KBM-7 (cell line): Measurements from ENCODE around the gene SORL1.
A peak's percentile ranks its signal among the peaks of the same experiment; 100 is the strongest.
"Not testable (repeated sequence)": the region's sequence is repeated elsewhere in the genome, so short reads cannot be mapped to it uniquely, and the experiment has no call there.

ENCODE experiments used
- DNase-seq: peaks from one replicate; pipeline ENCODE4 v3.0.0-alpha.2; 2015
- in situ Hi-C: fragments of 300-500 bp; cut with MboI; formaldehyde crosslinking; loops from 2 replicates; pipeline ENCODE4 v1.14.3; 2020; ENCODE audit warnings: low sequenced_read_pairs, low pct_unique_long_range_greater_than_20kb, mixed read lengths

The SORL1 gene

DNA sequence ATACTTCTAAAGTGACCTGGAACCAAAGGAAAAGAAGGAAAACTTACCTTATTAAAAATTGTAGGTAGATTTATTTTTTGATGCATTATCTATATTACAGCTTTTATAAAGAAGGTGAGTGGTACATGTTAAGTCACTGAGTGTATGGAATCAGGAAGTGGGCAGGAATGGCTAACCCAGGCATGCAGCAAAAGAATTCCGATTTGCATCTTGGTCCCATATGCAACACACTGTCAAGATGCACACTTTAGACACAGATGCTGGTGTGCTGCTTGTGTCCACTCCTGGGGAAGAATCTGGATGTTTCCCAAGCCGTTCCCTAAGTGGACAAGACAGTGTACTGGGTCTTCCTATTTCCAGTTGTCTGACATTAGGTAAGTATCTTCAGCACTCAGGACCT, 100.5 kb downstream of the SORL1 start:
- in situ Hi-C loops, result no loop called here
- DNase-seq, result no peak

DNA sequence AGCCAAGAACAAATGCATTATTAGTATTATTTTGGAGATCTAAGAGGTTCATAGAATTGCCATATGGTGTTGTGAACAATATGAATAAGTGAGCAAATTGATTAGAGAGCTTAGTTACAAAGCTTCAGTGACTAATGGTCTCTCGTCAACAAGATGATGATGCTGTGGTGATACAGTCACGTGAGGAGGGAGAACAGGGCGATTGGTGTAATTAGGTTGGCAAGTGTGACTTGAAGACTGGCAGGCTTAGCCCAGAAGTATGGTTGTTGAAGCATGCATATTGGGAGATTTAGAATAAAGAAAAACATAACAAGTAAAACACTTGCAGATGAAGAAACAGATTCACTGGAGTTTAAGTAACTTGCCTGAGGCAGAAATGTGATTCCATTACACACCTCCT, 101.3 kb downstream of the SORL1 start:
- DNase-seq, result no peak
- in situ Hi-C loops, result no loop called here

DNA sequence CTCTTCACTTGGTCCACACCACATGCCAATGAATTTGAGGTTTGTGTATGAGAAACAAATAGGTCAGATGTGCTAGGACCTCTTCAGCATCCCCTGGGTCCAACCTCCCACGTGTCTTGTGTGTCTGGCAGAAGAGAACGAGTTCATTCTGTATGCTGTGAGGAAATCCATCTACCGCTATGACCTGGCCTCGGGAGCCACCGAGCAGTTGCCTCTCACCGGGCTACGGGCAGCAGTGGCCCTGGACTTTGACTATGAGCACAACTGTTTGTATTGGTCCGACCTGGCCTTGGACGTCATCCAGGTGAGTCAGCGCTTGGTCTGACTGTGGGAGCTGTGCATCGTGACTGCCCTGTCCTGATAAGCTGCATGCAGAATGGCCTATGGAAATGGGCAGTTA, 101.7 kb downstream of the SORL1 start:
- in situ Hi-C loops, result no loop called here

DNA sequence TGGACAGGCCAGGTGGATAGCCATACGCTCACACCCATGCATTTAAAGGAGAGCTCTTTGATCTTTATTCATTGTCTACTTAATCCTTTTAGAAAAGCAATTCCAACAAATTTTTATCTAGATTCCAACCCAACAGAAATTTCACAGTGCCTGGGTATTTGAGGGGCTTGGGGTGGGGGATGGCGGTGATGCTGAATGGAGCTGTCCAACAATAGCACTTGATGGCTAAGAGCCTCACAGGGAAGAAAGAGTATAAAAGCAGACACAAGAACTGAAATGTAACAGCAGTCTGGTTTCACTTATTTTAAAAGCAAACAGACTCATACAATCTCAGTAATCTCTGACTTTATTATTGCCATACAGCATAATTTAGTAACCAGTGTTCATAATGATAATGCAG, 102.4 kb downstream of the SORL1 start:
- no peak for DNase-seq
- in situ Hi-C loops, result no loop called here

More for the DNA sequence above, 101.7 kb downstream of the SORL1 start:
- DNase-seq, result no peak

DNA sequence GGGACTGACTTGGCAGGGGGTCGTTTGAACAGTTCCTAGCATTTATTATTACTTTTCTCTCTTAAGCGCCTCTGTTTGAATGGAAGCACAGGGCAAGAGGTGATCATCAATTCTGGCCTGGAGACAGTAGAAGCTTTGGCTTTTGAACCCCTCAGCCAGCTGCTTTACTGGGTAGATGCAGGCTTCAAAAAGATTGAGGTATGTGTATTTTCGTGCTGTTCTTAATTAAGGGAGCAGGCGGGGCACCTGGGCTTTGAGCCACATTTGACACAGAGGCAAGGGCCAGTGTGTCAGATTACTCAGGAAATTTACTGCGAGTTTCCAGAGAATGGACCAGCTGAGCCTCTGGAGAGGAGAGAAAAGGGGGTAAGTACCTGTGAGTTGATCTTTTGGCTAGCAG, 103.0 kb downstream of the SORL1 start:
- in situ Hi-C loops, result no loop called here
- no peak for DNase-seq

DNA sequence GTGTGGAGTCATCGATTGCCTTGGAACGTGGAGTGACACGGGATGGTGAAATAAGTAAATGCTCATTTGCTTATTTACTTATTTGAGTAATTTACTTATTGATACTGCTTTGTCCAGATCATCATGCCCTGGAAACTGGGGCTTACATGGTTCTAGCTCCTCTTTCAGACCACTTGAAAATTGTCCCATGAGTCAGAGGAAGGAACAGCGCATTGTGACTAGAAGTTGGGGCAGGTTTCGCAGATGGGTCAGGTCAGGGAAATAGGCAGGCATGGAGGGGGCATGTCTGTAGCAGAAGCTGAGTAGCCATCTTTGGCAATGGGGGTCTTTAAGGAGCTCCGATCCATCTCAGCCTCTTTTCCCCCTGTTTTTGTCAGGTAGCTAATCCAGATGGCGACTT, 104.8 kb downstream of the SORL1 start:
- in situ Hi-C loops, result no loop called here
- DNase-seq, result no peak

DNA sequence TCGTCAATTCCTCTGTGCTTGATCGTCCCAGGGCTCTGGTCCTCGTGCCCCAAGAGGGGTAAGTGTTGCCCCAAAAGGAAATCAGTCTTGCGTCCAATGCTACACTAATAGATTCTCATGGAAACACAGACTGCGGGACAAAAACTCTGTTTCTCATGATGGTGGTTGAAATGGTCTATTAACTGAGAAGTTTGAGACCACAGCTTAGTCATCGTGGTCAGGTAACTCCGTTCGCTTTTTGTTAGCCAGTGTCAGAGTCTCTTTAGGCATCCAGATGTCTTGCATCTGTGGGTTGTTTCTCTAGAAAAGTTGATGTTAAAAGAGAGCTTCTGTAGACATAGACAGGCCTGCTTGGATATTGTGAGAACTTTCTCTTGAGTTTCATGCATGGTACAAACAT, 105.2 kb downstream of the SORL1 start:
- peak; percentile 42 for DNase-seq
- in situ Hi-C loops, result no loop called here

DNA sequence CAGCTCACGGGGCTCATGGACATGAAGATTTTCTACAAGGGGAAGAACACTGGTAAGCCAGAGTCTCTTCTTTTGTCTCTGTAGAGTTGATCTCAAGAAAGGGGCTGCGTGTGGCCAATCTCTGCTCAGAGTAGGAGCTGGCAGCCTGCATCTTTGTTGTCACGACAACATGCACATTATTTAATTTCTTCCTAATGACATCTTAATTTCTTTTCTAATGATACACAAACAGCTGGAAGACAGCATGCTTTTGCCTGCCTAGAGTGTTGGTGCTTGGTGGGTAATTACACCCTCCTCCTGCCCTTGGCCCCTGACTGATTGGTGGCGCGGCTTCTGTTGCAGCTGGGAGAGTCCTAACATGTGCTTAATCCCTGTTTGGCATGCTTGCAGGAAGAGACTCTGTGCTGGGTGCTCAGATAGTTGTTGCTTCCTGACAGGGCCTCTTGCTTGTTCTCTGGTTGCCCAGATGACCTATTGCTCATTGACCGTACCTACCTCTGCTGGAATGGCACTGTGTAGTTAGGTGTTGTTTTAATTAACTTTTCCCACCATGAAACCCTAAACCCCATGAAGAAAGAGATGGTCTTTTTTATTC, 107.6 kb downstream of the SORL1 start:
- in situ Hi-C loops, result no loop called here
- DNase-seq, result no peak

DNA sequence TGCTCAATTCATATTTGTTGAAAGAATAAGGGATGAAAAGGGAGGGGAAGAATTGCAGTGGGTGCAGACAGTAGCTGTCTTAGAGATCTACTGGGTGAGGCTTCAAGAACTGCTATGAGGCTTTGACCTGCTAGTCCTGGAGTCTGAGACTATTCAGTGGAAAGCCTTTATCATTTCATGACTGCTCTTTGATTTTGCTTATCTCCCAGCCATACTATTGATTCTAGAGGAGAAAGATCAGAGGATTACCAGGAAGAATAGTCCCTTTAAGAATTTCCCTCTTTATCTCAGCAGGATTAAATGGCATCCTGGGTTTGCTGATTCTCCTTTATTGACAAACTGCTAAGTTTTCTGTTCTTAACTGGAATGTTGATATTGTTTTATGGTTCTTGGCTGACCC, 108.1 kb downstream of the SORL1 start:
- in situ Hi-C loops, result no loop called here
- DNase-seq, result no peak

DNA sequence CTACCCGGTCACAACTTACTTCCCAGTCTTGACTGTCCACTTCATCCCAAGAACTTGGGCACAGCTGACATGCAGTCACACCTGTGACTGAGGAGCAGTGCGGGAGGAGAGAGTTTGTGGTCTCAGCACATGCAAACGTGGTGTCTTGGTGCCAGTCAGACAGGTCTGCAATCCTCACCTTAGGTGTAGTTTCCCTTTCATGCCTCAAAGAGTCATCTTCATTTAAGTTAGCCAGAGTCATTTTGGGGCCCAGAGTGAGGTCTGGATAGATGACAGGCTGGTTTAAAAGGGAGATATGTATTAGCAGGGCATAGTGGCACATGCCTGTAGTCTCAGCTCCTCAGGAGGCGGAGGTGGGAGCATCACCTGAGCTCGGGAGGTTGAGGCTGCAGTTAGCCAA, 109.1 kb downstream of the SORL1 start:
- in situ Hi-C loops, result no loop called here
- DNase-seq, result no peak

DNA sequence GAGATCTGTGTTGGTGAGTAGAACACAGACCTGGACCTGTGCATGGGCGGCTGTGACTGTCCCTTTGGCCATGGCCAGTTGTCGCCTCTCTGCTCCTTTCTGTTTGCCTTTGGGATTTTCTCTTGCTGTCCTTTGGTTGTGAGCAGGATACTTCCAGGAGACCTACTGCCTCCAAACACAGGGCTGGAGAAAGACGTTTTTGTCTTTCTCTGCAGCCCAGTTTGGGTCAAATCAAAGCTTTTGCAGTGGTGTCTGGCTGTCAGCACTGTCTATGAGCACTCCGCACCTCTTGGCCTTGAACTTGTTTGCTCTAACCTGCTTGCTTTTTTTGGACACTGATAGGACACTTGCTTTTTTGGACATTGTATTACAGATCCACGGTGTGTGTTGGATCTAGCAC, 109.6 kb downstream of the SORL1 start:
- no peak for DNase-seq
- in situ Hi-C loops, result no loop called here

DNA sequence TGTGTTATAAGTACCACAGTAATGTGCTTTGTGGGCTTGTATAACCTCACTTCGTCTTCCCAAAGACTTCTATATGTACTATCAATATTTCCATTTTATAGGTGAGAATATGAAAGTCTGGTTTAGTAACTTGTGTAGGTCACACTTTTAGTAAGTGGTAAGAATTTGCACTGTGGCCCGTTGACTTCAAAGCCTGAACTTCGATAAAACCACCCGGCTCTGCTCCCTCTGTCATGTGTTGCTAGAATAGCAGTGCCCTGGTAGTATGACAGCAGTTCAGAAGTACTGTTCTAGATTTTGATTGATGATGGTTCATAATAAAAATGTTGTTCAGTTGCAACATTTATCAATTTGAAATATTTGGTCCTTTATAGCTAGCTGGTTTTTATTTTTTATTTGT, 110.9 kb downstream of the SORL1 start:
- DNase-seq, result no peak
- in situ Hi-C loops, result no loop called here

DNA sequence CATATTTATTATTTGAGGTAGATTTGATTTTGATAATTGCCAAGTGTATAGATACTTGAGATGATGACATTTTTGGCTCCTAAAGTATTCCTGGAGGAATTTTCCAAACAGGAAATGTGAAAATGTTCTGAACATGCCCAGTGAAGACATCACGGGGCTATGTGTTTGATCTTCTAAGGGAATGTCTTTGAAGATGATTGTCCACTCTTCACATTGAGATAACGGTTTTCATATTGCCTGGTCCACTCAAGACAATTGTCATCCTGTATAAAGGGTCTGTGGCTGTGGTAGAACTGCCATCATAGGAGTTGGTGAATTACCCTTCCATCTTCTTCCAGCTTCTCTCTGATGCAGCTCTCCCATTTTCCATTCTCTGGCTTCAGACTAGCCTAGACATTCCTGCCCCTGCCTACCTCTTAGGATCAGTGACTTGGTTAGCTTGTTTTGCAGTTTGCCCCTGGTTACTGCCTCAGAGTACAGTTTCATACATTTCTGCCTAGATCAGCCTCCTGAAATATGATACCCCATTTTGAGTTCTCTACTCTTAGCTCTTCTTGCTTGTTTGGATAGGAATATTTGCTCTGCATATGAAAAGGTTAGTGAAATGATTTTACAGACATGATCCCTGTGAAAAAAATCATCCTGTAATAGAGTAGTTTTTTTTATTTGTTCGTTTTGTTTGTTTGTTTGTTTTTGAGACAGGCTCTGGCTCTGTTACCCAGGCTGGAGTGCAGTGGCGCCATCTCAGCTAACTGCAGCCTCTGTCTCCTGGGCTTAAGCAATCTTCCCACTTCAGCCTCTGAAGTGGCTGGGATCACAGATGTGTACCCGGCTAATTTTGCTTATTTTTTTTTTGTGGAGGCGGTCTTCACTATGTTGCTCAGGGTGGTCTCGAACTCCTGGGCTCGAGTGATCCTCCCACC, 112.0 kb downstream of the SORL1 start:
- in situ Hi-C loops, result no loop called here
- no peak for DNase-seq

DNA sequence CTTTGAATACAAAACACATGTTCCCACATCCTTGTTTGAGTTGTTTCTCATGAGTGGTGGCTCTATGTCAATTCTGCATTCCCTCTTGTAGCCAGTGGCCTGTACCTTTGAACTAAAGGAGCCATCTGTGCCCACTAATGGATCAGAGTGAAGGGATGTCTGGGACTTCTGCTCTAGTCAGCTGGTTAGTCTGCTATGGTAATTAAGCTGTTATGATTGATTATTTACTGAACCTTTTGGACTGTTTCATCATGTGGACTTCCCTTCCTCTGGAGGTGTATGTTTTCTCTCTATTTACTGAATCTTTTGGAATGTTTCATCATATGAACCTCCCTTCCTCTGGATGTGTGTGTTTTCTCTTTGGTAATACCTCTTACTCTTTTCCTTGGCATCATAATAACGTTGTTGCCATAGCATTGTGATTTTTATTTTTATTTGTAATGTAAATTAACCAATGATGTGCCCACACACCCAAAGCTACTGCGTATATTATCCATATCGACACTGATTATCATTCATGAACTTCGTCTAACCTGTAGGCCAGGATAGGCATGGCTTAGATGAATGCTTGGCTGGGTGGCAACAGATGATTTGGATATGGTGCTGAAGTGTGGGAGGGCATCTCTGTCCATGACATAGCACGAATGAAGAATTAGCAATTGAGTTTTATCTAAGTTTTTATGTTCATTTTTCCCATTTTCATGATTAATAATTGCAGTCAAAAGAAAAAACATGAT, 113.0 kb downstream of the SORL1 start:
- DNase-seq, result no peak
- in situ Hi-C loops, result no loop called here

DNA sequence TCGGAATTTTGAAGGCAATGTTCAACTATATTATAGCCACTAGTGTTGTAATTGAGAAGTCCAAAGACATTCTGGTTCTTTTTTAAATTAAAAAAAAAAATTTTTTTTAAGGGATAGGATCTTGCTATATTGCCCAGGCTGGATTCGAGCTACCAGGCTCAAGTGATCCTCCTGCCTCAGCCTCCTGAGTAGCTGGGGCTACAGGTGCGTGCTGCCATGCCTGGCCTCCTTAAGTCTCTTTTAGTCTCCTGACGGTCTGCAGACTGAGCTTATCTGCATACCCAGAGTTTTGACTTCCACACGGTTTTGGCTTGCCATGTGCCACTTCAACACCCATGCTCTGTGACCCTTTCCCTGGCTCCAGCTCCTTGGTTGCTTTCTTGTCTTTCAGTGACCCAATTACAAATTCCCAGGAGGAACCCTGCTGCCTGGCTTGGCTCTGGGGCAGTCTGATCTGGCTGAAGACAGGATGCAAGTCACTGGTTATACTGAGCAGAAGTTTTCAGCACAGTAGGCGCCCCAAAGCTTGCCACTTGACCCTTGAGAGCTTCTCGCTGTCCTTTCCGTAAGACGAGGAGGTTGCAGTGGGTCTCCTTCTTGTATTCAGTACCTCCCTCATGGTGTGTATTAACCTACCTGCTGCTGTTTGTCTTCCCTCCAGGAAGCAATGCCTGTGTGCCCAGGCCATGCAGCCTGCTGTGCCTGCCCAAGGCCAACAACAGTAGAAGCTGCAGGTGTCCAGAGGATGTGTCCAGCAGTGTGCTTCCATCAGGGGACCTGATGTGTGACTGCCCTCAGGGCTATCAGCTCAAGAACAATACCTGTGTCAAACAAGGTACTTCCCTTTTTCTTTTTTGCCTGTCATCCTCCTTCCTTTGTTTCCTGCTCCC, 114.4 kb downstream of the SORL1 start:
- peak; percentile 18 for DNase-seq
- in situ Hi-C loops, result no loop called here

DNA sequence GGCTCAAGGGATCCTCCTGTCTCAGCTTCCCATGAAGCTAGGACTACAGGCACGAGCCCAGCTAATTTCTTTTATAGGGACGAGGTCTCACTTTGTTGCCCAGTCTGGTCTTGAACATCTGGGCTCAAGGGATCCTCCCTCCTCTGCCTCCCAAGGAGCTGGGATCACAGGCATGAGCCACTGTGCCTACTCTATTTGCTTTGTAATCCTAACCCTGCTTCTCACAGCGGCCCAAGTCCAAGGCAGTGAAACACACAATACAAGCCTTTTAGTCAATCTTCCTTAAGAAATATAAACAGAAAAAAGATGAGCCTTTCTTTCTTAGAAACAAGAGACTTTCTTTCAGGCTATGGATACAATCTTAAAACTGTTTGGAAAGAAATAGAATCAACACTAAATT, 115.9 kb downstream of the SORL1 start:
- in situ Hi-C loops, result no loop called here

DNA sequence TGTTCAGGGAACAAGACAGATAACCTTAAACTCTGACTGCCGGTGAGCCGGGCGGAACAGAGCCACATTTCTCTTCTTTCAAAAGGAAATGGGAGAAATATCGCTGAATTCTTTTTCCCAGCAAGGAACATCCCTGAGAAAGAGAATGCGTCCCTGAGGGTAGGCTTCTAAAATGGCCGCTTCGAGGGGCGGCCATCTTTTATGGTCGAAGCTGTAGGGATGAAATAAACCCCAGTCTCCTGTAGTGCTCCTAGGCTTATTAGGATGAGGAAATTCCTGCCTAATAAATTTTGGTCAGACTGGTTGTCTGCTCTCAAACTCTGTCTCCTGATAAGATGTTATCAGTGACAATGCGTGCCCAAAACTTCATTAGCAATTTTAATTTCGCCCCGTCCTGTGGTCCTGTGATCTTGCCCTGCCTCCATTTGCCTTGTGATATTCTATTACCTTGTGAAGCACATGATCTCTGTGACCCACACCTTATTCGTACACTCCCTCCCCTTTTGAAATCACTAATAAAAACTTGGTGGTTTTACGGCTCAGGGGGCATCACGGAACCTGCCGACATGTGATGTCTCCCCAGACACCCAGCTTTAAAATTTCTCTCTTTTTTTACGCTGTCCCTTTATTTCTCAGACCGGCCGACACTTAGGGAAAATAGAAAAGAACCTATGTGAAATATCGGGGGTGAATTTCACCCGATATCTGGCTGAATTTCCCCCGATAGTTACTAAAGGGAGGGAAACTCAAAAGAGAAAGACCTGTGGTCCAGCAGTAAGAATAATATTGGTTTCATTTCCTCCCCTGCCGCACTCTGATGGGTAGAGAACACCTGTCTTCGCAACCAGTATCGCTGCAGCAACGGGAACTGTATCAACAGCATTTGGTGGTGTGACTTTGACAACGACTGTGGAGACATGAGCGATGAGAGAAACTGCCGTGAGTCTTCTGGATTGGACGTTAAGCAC, 117.5 kb downstream of the SORL1 start:
- DNase-seq, in situ Hi-C loops: not testable (repeated sequence)

More for the DNA sequence above, 115.9 kb downstream of the SORL1 start:
- no peak for DNase-seq

DNA sequence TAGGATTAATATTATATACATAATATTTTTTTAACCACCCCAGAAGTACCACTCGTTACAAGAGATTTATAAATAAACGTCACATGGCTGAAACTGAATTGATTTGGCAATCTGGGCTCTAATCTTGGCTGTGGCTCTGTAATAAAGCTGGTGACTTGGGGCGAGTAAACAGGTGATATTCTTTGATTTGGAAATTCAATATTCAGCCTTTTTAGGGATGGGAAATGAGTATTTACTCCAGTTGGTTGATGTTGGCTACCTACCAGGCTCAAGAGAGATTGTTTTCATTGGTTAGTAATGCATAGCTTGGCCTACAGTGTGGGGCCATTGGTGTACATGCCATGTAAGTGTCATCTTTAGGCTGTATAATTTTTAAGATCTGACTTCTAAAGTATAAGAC, 118.3 kb downstream of the SORL1 start:
- in situ Hi-C loops, result no loop called here
- DNase-seq, result no peak
